Effector memory CD4-positive, alpha-beta T cell (primary cell): ENCODE results near the gene PCSK4.
"Not testable (repeated sequence)": the region's sequence is repeated elsewhere in the genome, so short reads cannot be mapped to it uniquely, and the experiment has no call there.

Source experiments
- DNase-seq, 3 donors: peaks; one replicate each; pipeline ENCODE4 v3.0.0-alpha.2; 2020
- H3K27ac ChIP-seq: 2 replicates; pipeline ENCODE4 v1.7.0; 2013; ENCODE audit warnings: mild to moderate bottlenecking, low read length, moderate library complexity; ENCODE audit not compliant: insufficient read depth, poor library complexity, severe bottlenecking
- H3K27me3 ChIP-seq: replicated peaks from 2 replicates; pipeline ENCODE4 v1.7.0; 2013; ENCODE audit warnings: mild to moderate bottlenecking, low read length; ENCODE audit not compliant: insufficient read depth, control insufficient read depth, poor library complexity, severe bottlenecking
- H3K36me3 ChIP-seq: 2 replicates; pipeline ENCODE4 v1.7.0; 2013; ENCODE audit warnings: mild to moderate bottlenecking, low read length, moderate library complexity; ENCODE audit not compliant: control insufficient read depth, insufficient read depth
- H3K4me1 ChIP-seq: 2 replicates; pipeline ENCODE4 v1.7.0; 2013; ENCODE audit warnings: low read length, mild to moderate bottlenecking; ENCODE audit not compliant: control insufficient read depth, insufficient read depth, poor library complexity, severe bottlenecking
- H3K4me3 ChIP-seq: 2 replicates; pipeline ENCODE4 v1.7.0; 2013; ENCODE audit warnings: low read length, low read depth, mild to moderate bottlenecking; ENCODE audit not compliant: insufficient read depth, poor library complexity, severe bottlenecking
- H3K9me3 ChIP-seq: 2 replicates; pipeline ENCODE4 v1.7.0; 2013; ENCODE audit warnings: mild to moderate bottlenecking, low read length, moderate library complexity; ENCODE audit not compliant: control insufficient read depth

The PCSK4 gene

DNA sequence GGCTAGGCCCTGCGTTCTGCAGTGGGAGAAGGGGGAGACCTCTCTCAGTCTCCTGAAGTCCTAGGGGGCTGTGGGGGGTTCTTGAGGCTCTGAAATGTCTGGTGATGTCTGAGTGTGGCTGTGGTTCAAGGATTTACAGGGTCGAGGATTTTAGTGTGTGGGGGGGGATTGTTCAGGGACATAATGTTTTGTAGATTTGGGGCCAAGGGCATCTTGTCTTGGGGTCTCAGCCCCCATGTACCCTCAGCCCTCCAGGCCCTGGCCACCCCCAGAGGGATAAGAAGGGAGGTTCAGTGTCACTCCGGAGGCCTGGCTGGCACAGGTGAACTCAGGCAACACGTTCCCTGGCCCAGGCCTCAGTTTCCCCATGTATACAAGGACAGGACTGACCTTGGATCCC, 42.6 kb downstream of the PCSK4 start:
- DNase-seq: no peak
- Histone ChIP-seq H3K27me3 (peaks cover 68% of the 10 kb centered on the region), H3K27ac (no peak overlapping the region)

DNA sequence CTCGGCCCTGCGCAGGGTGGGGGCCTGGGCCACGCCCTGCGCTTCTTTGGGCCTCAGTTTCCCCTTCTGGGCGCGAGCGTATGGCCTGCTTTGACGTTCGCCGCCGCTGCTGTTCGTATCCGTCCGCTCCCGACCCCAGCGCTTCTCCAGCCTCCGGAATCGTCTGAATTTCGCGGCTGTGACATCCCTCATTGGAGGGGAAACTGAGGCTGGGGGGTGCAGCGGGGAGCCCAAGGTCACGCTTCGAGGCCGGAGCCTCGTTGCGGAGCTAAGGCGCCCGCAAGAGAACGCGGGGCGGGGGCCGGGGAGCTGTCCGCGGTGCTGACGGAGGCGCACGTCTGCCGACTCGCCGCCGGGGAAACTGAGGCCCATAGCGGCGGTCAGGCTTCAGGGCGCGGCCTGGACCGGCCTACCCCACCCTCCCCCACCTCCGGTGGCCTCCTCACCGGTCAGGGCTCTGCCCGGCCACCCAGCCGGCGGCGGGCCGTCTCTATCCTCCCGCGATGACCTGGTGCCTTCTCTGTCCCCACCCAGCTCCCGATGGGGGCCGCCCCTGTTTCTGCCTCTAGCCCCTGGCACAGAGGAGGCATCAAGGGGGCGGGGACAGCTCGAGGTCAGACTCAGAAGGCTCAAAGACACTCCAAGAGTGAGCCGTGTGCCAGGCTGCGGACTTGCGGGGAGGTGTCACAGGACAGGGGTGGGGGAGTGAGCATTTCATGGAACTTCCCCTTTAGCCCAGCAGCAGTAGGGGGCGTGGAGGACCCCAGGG, 43.3 kb downstream of the PCSK4 start:
- Histone ChIP-seq H3K4me1 (peaks cover 28% of the 10 kb centered on the region), H3K27ac (no peak overlapping the region), H3K4me3 (no peak overlapping the region), H3K27me3 (peaks cover 62% of the 10 kb centered on the region), H3K36me3 (peaks cover 4% of the 10 kb centered on the region), H3K9me3 (no peaks in the 10 kb centered on the region)
- no peak for DNase-seq

More for the DNA sequence above, 42.6 kb downstream of the PCSK4 start:
- Histone ChIP-seq H3K4me3 (no peak overlapping the region), H3K36me3 (no peaks in the 10 kb centered on the region), H3K9me3 (no peaks in the 10 kb centered on the region), H3K4me1 (peaks cover 28% of the 10 kb centered on the region)

DNA sequence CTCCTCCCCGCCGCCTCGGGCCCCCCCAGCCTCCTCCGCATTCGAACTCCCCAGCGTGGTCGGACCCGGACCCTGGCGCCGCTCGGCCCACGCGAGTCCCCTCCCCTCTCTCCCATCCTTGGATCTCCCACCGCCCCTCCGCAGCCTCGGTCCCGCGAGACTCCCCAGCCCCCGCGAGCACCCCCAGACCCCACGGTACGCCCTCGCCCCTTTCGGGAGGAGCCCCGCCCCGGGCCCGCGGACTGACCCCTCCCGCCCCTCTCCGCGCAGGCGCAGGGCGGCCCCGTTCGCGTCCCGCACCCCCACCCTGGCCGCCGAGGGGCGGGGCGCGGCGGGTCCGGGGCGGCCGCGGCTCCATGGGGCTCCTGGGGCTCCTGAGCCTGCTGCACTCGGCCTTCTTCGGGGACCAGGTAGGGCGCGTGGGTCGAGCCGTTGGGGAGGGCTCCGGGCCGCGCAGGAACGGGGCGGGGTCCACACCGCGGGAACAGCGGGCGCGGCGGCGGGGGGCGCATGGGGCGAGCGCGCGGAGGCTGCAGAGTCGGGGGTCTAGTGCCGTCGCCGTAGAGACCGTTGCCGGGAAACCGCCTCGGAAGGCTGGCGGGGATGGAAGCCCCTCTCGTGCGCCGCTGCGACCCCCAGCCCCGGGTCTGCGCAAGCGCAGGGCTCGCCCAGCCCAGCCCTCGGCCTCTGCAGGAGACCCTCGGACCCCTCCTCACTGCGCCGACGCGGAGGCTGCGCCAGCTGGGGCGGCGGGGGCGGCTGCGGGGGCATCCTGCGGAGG, 44.0 kb downstream of the PCSK4 start:
- Histone ChIP-seq H3K36me3 (peaks cover 12% of the 10 kb centered on the region), H3K27ac (no peak overlapping the region), H3K4me3 (no peak overlapping the region), H3K9me3 (no peaks in the 10 kb centered on the region), H3K27me3 (peaks cover 54% of the 10 kb centered on the region), H3K4me1 (peaks cover 28% of the 10 kb centered on the region)
- DNase-seq: no peak

DNA sequence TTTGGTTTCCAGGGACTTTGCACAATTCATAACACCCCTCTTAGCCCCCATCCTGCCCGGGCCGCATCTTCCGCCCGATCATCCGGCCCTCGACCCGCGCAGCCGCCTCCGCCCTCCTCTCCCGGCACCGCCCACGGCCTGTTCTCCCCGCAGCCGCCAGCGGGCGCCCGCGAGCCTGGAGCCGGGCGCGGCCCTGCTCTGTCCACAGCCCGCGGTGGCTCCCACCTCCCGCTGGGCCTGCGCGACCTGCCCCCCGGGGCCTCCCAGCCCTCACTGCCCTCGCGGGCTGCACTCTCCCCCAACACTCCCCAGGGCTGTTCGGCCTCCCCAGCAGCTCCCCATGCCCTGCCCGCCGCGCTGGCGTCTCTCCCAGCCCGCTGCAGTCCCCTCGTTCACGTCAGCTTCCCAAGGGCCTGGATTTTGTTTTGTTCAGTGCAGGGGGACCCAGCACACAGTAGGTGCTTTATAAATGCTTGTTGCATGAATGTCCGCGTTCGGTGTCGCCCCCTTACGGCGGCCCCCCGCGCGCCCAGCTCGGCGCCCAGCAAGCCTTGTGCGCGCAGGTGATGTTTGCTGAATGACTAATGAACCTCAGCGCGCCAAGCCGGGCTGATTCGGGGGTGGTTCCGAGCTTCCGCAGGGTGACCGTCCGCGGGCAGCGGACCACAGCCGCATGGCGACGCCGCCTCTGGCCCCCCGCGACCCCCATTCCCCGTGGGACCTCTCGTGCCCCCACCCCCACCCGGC, 44.8 kb downstream of the PCSK4 start:
- peak; percentile 52 to 60 (median 57) for DNase-seq
- peaks cover 19% of the 10 kb centered on the region for H3K36me3 ChIP-seq
- H3K27me3 ChIP-seq: peaks cover 48% of the 10 kb centered on the region
- H3K27ac ChIP-seq: no peak overlapping the region
- peaks cover 26% of the 10 kb centered on the region for H3K4me1 ChIP-seq
- peak overlapping the region; percentile 39 for H3K4me3 ChIP-seq
- no peaks in the 10 kb centered on the region for H3K9me3 ChIP-seq

DNA sequence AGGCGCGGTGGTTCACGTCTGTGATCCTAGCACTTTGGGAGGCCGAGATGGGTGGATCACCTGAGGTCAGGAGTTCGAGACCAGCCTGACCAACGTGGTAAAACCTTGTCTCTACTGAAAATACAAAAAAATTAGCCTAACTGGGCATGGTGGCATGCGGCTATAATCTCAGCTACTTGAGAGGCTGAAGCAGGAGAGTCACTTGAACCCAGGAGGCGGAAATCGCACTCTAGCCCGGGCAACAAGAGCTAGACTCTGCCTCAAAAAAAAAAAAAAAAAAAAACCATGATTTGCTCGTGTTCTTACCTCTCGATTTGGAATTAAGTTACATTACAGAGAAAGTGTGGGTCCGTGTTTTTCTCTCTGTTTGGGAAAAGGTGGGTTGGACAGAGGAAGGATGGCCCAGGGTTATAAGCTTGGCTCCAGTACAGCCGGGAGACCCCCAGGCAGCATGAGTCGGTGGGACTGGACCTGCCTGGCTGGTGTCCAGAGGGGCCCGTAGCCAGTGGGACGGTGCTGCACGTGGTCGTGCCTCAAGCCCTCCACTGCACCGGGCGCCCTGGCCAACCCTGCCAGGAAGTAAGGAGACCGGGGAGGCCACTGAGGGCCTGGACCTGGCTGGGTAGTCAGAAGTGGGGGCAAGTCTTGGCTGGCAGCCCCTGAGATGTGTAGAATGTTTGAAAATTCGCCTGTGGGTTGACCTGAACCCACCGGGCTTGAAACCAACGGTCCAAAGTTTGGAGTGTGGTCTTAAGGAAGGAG, 48.3 kb downstream of the PCSK4 start:
- Histone ChIP-seq H3K27me3 (peaks cover 16% of the 10 kb centered on the region), H3K9me3 (no peaks in the 10 kb centered on the region), H3K4me1 (peaks cover 30% of the 10 kb centered on the region), H3K36me3 (peaks cover 34% of the 10 kb centered on the region), H3K4me3 (no peak overlapping the region), H3K27ac (no peak overlapping the region)
- no peak for DNase-seq

DNA sequence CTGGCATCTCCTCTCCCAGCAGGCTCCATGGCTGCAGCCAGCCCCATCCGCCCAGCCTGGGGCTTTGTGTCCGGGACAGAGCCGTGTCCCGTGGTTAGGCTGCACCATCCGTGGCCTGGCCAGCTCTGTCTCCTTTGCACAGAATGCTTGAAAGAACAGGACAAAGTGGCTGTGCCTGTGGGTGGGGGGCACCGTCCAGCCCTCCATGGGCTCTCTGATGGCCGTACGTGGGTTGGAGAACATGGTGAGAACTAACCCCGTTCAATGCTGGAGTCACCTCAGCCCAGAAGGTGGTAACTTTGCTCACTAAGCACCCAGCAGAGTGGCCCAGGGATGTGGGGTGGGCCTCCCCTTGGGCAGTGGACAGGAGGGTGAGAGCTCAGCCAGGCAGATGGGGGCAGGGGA, 49.1 kb downstream of the PCSK4 start:
- no peak for DNase-seq
- H3K9me3 ChIP-seq: no peaks in the 10 kb centered on the region
- H3K36me3 ChIP-seq: peaks cover 34% of the 10 kb centered on the region
- no peak overlapping the region for H3K27ac ChIP-seq
- peaks cover 22% of the 10 kb centered on the region for H3K4me1 ChIP-seq
- H3K27me3 ChIP-seq: peaks cover 7% of the 10 kb centered on the region
- no peak overlapping the region for H3K4me3 ChIP-seq

DNA sequence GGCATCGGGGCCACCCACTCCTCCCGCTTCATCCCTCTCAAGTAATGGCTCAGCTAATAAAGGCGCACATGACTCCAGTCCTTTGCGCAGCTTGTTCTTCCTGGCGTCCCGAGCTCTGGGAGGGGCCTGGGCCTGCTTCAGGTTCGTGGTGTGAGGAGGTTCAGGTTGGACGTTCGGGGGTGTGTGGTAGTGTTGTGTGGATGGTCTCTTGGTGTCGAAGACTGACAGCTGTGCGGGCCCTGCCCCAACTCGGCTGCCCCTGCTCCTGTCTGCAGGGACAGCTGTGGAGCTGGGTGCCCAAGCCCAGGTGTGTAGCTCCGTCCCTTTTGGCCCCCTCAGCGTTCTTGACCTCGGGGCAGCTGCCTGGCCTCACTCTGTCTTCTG, 49.7 kb downstream of the PCSK4 start:
- no peak overlapping the region for H3K27ac ChIP-seq
- no peak for DNase-seq
- H3K27me3 ChIP-seq: peaks cover 2% of the 10 kb centered on the region
- no peak overlapping the region for H3K4me3 ChIP-seq
- H3K36me3 ChIP-seq: peaks cover 36% of the 10 kb centered on the region
- no peaks in the 10 kb centered on the region for H3K9me3 ChIP-seq
- H3K4me1 ChIP-seq: peaks cover 19% of the 10 kb centered on the region

GRCh38 chr19:1439525-1440417, 50.4 kb downstream of the PCSK4 start:
- peak overlapping the region; percentile 98 for H3K4me3 ChIP-seq
- not testable (repeated sequence) for DNase-seq, H3K9me3 ChIP-seq, H3K27me3 ChIP-seq, H3K27ac ChIP-seq
- peaks cover 40% of the 10 kb centered on the region for H3K36me3 ChIP-seq
- peaks cover 17% of the 10 kb centered on the region for H3K4me1 ChIP-seq

- Histone ChIP-seq H3K9me3 (no peaks in the 10 kb centered on the region), H3K27me3 (no peaks in the 10 kb centered on the region), H3K27ac (peak overlapping the region; percentile 90), H3K4me1 (peaks cover 15% of the 10 kb centered on the region), H3K36me3 (peaks cover 48% of the 10 kb centered on the region), H3K4me3 (peak overlapping the region; percentile 98)
- DNase-seq: no peak
Measured at GRCh38 chr19:1438933-1439354, 51.2 kb downstream of the PCSK4 start.
